Hematopoietic multipotent progenitor cell treated with erythropoietin and hydrocortisone succinate and interleukin-3 and kit ligand, for 17 days (in vitro differentiated cells): ENCODE data around the gene GPR107.

Experiments used
- DNase-seq: peaks from one replicate; pipeline ENCODE4 v3.0.0-alpha.2; 2015; ENCODE audit warnings: low spot score

Gene GPR107

DNA sequence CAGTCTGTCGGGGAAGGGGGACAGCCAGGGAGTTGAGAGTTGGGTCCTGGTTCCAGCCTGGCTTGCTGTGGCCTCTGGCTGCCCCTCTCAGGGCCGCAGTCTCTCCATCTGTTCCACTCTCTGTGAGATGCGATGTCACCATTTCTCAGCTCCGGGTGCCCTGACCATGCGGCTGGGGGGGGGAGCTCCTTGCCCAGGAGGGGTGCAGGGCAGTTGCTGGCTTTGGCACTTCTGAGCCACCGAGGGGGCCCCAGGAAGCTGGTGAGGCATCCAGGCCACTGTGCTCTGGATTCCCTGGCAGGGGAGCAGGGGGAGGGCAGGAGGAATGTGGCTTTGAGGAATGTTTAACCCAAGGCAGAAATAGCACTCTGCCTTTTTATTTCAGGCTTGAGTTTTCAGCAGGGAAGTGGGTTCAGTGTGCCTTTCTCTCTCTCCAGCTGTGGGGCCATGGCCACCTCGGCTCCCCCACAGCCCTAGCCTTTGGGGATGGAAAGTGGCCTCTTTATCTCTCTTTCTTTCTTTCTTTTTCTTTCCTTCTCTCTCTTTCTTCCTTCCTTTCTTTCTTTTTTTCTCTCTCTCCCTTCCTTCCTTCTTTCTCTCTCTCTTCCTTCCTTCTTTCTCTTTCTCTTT is 129.5 kb downstream of the GPR107 start:
- peak; percentile 35 for DNase-seq

DNA sequence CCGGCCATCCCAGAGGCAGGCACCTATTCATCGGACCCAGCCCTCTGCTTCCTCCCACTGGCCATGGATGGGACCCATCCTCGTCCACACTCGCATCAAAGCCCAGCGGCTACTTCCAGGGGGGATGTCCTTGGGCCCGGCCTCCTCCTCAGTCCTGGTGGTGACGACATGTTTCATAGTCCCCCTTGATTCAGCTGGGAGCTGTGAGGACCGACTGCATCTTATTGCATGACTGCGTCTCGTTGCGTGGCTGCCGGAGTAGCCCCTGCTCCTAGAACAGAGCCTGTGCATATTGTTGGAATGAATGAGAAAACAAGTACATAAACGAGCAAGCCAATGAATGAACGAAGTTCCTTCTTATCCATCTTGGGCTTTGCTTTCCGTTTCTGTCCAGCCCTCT is 131.3 kb downstream of the GPR107 start:
- no peak for DNase-seq

- no peak for DNase-seq
These were observed 131.9 kb downstream of the GPR107 start for GRCh38 chr9:130185490-130186031.

DNA sequence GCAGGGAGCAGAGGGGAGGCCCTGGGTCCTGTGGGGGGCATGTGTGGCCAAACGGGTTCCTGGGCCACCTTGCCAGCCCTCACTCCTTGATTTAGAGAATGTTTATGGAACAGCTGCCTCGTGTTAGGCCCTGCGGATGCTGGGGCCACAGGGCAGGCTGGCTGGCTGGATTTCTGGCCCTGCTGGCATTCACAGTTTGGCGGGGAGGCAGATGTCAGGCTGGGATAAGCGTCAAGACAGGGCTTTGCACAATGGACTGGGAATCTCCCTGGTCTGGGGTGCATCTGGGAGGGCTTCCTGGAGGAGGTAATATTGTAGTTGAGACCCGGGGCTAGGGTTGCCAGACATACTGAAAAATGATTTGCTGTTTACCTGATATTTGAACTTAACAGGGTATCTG is 132.3 kb downstream of the GPR107 start:
- no peak for DNase-seq

GRCh38 chr9:130186839-130187522 is 133.3 kb downstream of the GPR107 start:
- DNase-seq, result peak; percentile 92

GRCh38 chr9:130187523-130187846 is 133.8 kb downstream of the GPR107 start:
- DNase-seq, result no peak

GRCh38 chr9:130188860-130189481 is 135.3 kb downstream of the GPR107 start:
- peak; percentile 66 for DNase-seq
